Fibroblast of pulmonary artery (primary cell): Measurements from ENCODE around the gene PLEKHG3.

ENCODE experiments used
- DNase-seq: peaks from one replicate; pipeline ENCODE4 v3.0.0-alpha.2; 2010; ENCODE audit warnings: low read depth
- H3K4me3 ChIP-seq: replicated peaks from 2 replicates; pipeline ENCODE4 v1.5.1; 2011; ENCODE audit warnings: low read depth, mild to moderate bottlenecking, control low read depth, low read length, moderate library complexity
- TF ChIP-seq, protein P1 (sequence below): IDR thresholded peaks from 2 replicates; pipeline ENCODE4 v1.5.1; 2011; ENCODE audit warnings: mild to moderate bottlenecking, control low read depth, low read length, inconsistent platforms; ENCODE audit errors: missing control alignments

The PLEKHG3 gene

DNA sequence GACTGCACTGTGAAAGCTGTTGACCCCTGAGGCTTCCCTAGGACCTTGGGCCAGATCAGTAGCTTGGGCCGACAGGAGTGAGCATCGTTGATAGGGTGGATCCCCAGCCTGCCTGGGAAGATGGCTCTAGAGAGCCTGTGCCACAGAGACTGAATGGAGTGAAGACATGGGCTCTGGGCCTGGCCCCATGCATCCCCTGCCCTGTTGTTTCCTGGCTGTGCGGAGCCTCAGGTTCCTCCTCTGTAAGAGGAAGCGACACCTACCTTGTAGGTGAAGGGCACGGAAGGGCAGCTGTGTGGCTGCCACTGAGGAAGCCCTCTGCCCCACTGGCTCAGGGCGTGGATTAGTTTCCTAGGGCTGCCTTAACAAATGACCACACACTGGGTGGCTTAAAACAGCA is 23.9 kb downstream of the PLEKHG3 start:
- no peak overlapping the region for H3K4me3 ChIP-seq
- TF ChIP-seq, protein P1, sequence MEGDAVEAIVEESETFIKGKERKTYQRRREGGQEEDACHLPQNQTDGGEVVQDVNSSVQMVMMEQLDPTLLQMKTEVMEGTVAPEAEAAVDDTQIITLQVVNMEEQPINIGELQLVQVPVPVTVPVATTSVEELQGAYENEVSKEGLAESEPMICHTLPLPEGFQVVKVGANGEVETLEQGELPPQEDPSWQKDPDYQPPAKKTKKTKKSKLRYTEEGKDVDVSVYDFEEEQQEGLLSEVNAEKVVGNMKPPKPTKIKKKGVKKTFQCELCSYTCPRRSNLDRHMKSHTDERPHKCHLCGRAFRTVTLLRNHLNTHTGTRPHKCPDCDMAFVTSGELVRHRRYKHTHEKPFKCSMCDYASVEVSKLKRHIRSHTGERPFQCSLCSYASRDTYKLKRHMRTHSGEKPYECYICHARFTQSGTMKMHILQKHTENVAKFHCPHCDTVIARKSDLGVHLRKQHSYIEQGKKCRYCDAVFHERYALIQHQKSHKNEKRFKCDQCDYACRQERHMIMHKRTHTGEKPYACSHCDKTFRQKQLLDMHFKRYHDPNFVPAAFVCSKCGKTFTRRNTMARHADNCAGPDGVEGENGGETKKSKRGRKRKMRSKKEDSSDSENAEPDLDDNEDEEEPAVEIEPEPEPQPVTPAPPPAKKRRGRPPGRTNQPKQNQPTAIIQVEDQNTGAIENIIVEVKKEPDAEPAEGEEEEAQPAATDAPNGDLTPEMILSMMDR = no peak
- DNase-seq = no peak

DNA sequence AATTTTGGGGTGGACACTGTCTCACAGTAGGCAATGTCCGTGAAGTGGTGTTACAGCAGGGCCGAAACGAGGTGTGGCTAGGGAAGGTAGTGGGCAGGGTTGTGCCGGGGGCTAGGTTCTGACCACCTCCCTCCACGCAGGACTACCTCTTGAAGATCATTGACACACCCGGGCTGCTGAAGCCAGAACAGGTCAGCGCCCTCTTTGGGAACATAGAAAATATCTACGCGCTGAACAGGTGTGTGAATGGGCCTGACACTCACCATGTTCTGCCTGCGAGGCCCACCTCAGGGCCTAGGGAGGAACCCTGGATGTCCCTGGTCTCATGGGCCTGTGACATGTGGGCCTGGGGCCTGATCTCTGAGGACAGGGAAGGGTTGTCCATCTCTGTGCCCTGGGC is 24.6 kb downstream of the PLEKHG3 start:
- TF ChIP-seq, protein P1 = no peak
- H3K4me3 ChIP-seq = no peak overlapping the region
- no peak for DNase-seq

DNA sequence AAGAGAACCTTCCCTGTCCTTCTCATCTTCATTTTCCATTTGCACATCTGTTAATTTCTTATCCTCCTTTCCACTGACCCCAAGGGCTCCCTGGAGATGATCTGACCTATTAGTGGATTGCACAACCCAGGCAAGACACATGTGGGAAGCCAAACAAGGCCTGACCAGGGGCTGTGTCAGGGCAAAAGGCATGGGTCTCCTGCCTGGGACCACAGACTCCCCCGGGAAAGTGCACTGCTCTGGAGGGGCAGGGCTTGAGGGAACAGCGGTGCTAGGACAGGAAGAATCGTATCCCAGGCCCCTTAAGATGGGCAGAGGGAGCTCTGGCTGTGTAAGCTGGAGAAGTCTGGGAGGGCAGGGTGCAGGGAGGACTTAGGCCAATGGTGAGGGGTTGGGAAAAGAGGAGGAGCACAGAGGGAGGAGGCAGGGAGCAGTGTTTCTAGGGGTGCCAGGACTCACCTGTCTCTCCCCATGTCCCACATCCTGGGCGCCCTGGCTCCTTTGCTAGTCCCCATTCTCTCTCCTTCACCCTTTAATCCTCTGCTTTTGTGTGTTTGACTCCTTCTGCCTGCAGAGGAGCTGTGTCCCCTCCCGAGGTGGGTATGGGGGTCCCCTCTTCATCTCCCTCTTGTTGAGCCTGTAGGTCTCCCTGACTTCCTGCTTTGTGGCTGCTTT is 25.3 kb downstream of the PLEKHG3 start:
- DNase-seq = no peak
- TF ChIP-seq, protein P1 = no peak
- H3K4me3 ChIP-seq = no peak overlapping the region

DNA sequence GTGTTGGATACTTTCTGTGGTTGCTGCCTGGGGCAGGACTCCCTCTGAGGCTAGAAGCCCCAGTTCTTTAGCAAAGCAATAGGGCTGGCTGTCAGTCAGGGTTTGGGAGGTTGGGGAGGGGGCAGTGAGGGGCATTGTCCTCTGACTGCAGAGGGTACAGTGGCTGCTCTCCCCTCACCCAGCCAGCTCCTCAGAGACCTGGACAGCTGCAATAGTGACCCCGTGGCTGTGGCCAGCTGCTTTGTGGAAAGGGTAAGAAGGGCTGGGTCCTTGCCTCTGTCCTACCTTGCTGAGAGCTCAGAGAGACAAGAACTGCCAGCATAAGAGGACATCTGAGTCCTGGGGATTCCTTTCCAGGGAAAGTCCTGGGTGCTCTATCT is 25.8 kb downstream of the PLEKHG3 start:
- H3K4me3 ChIP-seq = no peak overlapping the region
- DNase-seq = no peak
- TF ChIP-seq, protein P1 = no peak

DNA sequence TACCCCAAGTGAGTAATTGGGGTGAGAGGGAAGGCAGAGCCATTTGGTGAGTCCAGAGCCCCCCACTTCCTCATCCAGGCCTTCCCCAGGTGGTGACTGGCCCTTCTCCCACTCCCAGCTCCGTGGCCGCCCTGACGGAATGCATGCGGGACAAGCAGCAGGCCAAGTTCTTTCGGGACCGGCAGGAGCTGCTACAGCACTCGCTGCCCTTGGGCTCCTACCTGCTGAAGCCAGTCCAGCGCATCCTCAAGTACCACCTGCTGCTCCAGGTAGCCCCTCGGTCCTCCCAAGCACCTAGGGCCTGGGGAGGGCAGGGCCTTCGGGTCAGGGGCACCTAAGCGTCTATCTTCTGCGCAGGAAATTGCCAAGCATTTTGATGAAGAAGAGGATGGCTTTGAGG is 26.5 kb downstream of the PLEKHG3 start:
- TF ChIP-seq, protein P1 = no peak
- no peak for DNase-seq
- no peak overlapping the region for H3K4me3 ChIP-seq

DNA sequence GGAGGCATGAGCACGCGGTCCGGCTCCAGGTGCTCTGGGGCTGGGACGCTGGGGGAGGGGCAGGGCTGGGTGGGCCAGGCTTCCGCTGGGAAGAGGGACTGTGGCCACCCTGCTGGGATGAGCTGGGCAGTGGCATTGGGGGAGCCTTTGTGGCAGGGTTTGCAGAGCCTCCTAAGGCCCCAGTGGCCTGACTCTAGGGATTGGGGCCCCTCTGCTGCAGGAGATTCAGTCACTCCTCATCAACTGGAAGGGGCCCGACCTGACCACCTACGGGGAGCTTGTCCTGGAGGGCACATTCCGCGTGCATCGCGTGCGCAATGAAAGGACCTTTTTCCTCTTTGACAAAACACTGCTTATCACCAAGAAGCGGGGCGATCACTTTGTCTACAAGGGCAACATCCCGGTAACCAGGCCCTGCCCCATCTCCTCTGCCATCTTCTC is 26.9 kb downstream of the PLEKHG3 start:
- DNase-seq = no peak
- no peak overlapping the region for H3K4me3 ChIP-seq
- TF ChIP-seq, protein P1 = no peak

DNA sequence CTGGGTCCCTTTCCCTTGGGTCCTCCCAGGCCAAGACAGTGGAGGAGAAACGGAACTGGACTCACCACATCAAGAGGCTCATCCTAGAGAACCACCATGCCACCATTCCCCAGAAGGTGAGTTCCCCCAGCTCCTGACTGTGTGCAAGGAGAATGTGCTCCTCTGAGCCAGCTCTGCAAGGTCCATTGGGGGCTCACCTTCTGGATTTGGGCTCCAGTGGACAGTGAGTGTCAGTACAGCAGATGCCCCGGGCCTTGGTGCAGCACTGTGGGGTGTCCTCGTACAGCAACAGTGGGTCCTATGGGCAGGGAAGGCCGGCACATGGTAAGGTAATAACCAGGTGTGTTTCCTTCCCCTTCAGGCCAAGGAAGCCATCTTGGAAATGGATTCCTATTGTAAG is 27.8 kb downstream of the PLEKHG3 start:
- no peak for DNase-seq
- H3K4me3 ChIP-seq = no peak overlapping the region
- TF ChIP-seq, protein P1 = no peak
